Measurements from ENCODE around the gene MYO5A.

The MYO5A gene

GRCh38 chr15:52317022-52317421 is 211.7 kb downstream of the MYO5A start:
- no peak for DNase-seq (ENCODE audit: low read depth)
- Histone ChIP-seq H3K36me3 (ENCODE audit: control insufficient read depth, insufficient read depth, low read length, severe bottlenecking) (peaks cover 41% of the 10 kb centered on the region), H3K9me3 (ENCODE audit: control insufficient read depth, low read length) (no peaks in the 10 kb centered on the region), H3K9ac (ENCODE audit: low read length) (no peak overlapping the region), H3K4me3 (ENCODE audit: low read length) (no peak overlapping the region), H3K4me1 (ENCODE audit: control insufficient read depth, insufficient read depth, low read length) (no peaks in the 10 kb centered on the region), H3K27me3 (replicated peaks; ENCODE audit: control insufficient read depth, insufficient read depth, low read length) (no peaks in the 10 kb centered on the region)

- no peaks in the 10 kb centered on the region for H3K4me1 ChIP-seq (ENCODE audit: control insufficient read depth, insufficient read depth, low read length)
- H3K9ac ChIP-seq (ENCODE audit: low read length) = no peak overlapping the region
- H3K36me3 ChIP-seq (ENCODE audit: control insufficient read depth, insufficient read depth, low read length, severe bottlenecking) = peaks cover 15% of the 10 kb centered on the region
- no peak for DNase-seq (ENCODE audit: low read depth)
- H3K9me3 ChIP-seq (ENCODE audit: control insufficient read depth, low read length) = no peaks in the 10 kb centered on the region
- H3K27me3 ChIP-seq (replicated peaks; ENCODE audit: control insufficient read depth, insufficient read depth, low read length) = no peaks in the 10 kb centered on the region
- no peak overlapping the region for H3K4me3 ChIP-seq (ENCODE audit: low read length)
These were observed 219.5 kb downstream of the MYO5A start for GRCh38 chr15:52309154-52309548.

GRCh38 chr15:52308446-52309153 is 220.1 kb downstream of the MYO5A start:
- H3K27me3 ChIP-seq (replicated peaks; ENCODE audit: control insufficient read depth, insufficient read depth, low read length) = no peaks in the 10 kb centered on the region
- no peaks in the 10 kb centered on the region for H3K9me3 ChIP-seq (ENCODE audit: control insufficient read depth, low read length)
- H3K9ac ChIP-seq (ENCODE audit: low read length) = no peak overlapping the region
- no peaks in the 10 kb centered on the region for H3K4me1 ChIP-seq (ENCODE audit: control insufficient read depth, insufficient read depth, low read length)
- DNase-seq (ENCODE audit: low read depth) = no peak
- peaks cover 14% of the 10 kb centered on the region for H3K36me3 ChIP-seq (ENCODE audit: control insufficient read depth, insufficient read depth, low read length, severe bottlenecking)
- H3K4me3 ChIP-seq (ENCODE audit: low read length) = no peak overlapping the region

- no peak for DNase-seq (ENCODE audit: low read depth)
- Histone ChIP-seq H3K36me3 (ENCODE audit: control insufficient read depth, insufficient read depth, low read length, severe bottlenecking) (peaks cover 7% of the 10 kb centered on the region), H3K4me1 (ENCODE audit: control insufficient read depth, insufficient read depth, low read length) (no peaks in the 10 kb centered on the region), H3K9me3 (ENCODE audit: control insufficient read depth, low read length) (no peaks in the 10 kb centered on the region), H3K9ac (ENCODE audit: low read length) (no peak overlapping the region), H3K4me3 (ENCODE audit: low read length) (no peak overlapping the region), H3K27me3 (replicated peaks; ENCODE audit: control insufficient read depth, insufficient read depth, low read length) (no peaks in the 10 kb centered on the region)
These were observed 220.8 kb downstream of the MYO5A start for GRCh38 chr15:52307847-52308246.

GRCh38 chr15:52306270-52306669 is 222.4 kb downstream of the MYO5A start:
- no peak overlapping the region for H3K4me3 ChIP-seq (ENCODE audit: low read length)
- H3K9me3 ChIP-seq (ENCODE audit: control insufficient read depth, low read length) = no peaks in the 10 kb centered on the region
- peaks cover 4% of the 10 kb centered on the region for H3K36me3 ChIP-seq (ENCODE audit: control insufficient read depth, insufficient read depth, low read length, severe bottlenecking)
- H3K9ac ChIP-seq (ENCODE audit: low read length) = no peak overlapping the region
- DNase-seq (ENCODE audit: low read depth) = peak; percentile 31
- H3K4me1 ChIP-seq (ENCODE audit: control insufficient read depth, insufficient read depth, low read length) = no peaks in the 10 kb centered on the region
- no peaks in the 10 kb centered on the region for H3K27me3 ChIP-seq (replicated peaks; ENCODE audit: control insufficient read depth, insufficient read depth, low read length)

- no peak overlapping the region for H3K4me3 ChIP-seq (ENCODE audit: low read length)
- no peak overlapping the region for H3K9ac ChIP-seq (ENCODE audit: low read length)
- no peaks in the 10 kb centered on the region for H3K9me3 ChIP-seq (ENCODE audit: control insufficient read depth, low read length)
- no peak for DNase-seq (ENCODE audit: low read depth)
- no peaks in the 10 kb centered on the region for H3K4me1 ChIP-seq (ENCODE audit: control insufficient read depth, insufficient read depth, low read length)
- H3K27me3 ChIP-seq (replicated peaks; ENCODE audit: control insufficient read depth, insufficient read depth, low read length) = no peaks in the 10 kb centered on the region
- H3K36me3 ChIP-seq (ENCODE audit: control insufficient read depth, insufficient read depth, low read length, severe bottlenecking) = no peaks in the 10 kb centered on the region
These were observed 225.4 kb downstream of the MYO5A start for GRCh38 chr15:52303093-52303772.

- H3K4me3 ChIP-seq (ENCODE audit: low read length) = no peak overlapping the region
- H3K9ac ChIP-seq (ENCODE audit: low read length) = no peak overlapping the region
- H3K9me3 ChIP-seq (ENCODE audit: control insufficient read depth, low read length) = no peaks in the 10 kb centered on the region
- DNase-seq (ENCODE audit: low read depth) = no peak
- H3K27me3 ChIP-seq (replicated peaks; ENCODE audit: control insufficient read depth, insufficient read depth, low read length) = no peaks in the 10 kb centered on the region
- H3K36me3 ChIP-seq (ENCODE audit: control insufficient read depth, insufficient read depth, low read length, severe bottlenecking) = no peaks in the 10 kb centered on the region
- no peaks in the 10 kb centered on the region for H3K4me1 ChIP-seq (ENCODE audit: control insufficient read depth, insufficient read depth, low read length)
These were observed 227.3 kb downstream of the MYO5A start for GRCh38 chr15:52301265-52301847.

GRCh38 chr15:52295421-52296001 is 233.2 kb downstream of the MYO5A start, which contains the start of gene MYO5C:
TSS of gene MYO5C (minus strand) at chr15:52295804. CDS start at chr15:52295636, 168 bp downstream.
- peaks cover 4% of the 10 kb centered on the region for H3K4me1 ChIP-seq (ENCODE audit: control insufficient read depth, insufficient read depth, low read length)
- peaks cover 8% of the 10 kb centered on the region for H3K27me3 ChIP-seq (replicated peaks; ENCODE audit: control insufficient read depth, insufficient read depth, low read length)
- no peak within 1 kb of the TSS for H3K9ac ChIP-seq (ENCODE audit: low read length)
- DNase-seq (ENCODE audit: low read depth) = peak; percentile 25
- no peaks in the 10 kb centered on the region for H3K36me3 ChIP-seq (ENCODE audit: control insufficient read depth, insufficient read depth, low read length, severe bottlenecking)
- no peaks in the 10 kb centered on the region for H3K9me3 ChIP-seq (ENCODE audit: control insufficient read depth, low read length)
- H3K4me3 ChIP-seq (ENCODE audit: low read length) = peak within 1 kb of the TSS; percentile 69

GRCh38 chr15:52294881-52295420 is 233.7 kb downstream of the MYO5A start:
- peaks cover 4% of the 10 kb centered on the region for H3K4me1 ChIP-seq (ENCODE audit: control insufficient read depth, insufficient read depth, low read length)
- H3K9me3 ChIP-seq (ENCODE audit: control insufficient read depth, low read length) = no peaks in the 10 kb centered on the region
- DNase-seq (ENCODE audit: low read depth) = no peak
- H3K4me3 ChIP-seq (ENCODE audit: low read length) = peak overlapping the region; percentile 69
- H3K36me3 ChIP-seq (ENCODE audit: control insufficient read depth, insufficient read depth, low read length, severe bottlenecking) = no peaks in the 10 kb centered on the region
- H3K9ac ChIP-seq (ENCODE audit: low read length) = no peak overlapping the region
- H3K27me3 ChIP-seq (replicated peaks; ENCODE audit: control insufficient read depth, insufficient read depth, low read length) = peaks cover 8% of the 10 kb centered on the region

GRCh38 chr15:52292780-52293392 is 235.8 kb downstream of the MYO5A start:
- peaks cover 8% of the 10 kb centered on the region for H3K27me3 ChIP-seq (replicated peaks; ENCODE audit: control insufficient read depth, insufficient read depth, low read length)
- no peak overlapping the region for H3K4me3 ChIP-seq (ENCODE audit: low read length)
- no peaks in the 10 kb centered on the region for H3K9me3 ChIP-seq (ENCODE audit: control insufficient read depth, low read length)
- H3K4me1 ChIP-seq (ENCODE audit: control insufficient read depth, insufficient read depth, low read length) = peaks cover 4% of the 10 kb centered on the region
- no peak for DNase-seq (ENCODE audit: low read depth)
- H3K9ac ChIP-seq (ENCODE audit: low read length) = no peak overlapping the region
- no peaks in the 10 kb centered on the region for H3K36me3 ChIP-seq (ENCODE audit: control insufficient read depth, insufficient read depth, low read length, severe bottlenecking)

- no peaks in the 10 kb centered on the region for H3K9me3 ChIP-seq (ENCODE audit: control insufficient read depth, low read length)
- H3K9ac ChIP-seq (ENCODE audit: low read length) = no peak overlapping the region
- peaks cover 8% of the 10 kb centered on the region for H3K27me3 ChIP-seq (replicated peaks; ENCODE audit: control insufficient read depth, insufficient read depth, low read length)
- H3K36me3 ChIP-seq (ENCODE audit: control insufficient read depth, insufficient read depth, low read length, severe bottlenecking) = no peaks in the 10 kb centered on the region
- no peak overlapping the region for H3K4me3 ChIP-seq (ENCODE audit: low read length)
- H3K4me1 ChIP-seq (ENCODE audit: control insufficient read depth, insufficient read depth, low read length) = peaks cover 4% of the 10 kb centered on the region
- no peak for DNase-seq (ENCODE audit: low read depth)
These were observed 237.5 kb downstream of the MYO5A start for GRCh38 chr15:52291204-52291603.
